ENCODE data around the gene STX1B.

DNA sequence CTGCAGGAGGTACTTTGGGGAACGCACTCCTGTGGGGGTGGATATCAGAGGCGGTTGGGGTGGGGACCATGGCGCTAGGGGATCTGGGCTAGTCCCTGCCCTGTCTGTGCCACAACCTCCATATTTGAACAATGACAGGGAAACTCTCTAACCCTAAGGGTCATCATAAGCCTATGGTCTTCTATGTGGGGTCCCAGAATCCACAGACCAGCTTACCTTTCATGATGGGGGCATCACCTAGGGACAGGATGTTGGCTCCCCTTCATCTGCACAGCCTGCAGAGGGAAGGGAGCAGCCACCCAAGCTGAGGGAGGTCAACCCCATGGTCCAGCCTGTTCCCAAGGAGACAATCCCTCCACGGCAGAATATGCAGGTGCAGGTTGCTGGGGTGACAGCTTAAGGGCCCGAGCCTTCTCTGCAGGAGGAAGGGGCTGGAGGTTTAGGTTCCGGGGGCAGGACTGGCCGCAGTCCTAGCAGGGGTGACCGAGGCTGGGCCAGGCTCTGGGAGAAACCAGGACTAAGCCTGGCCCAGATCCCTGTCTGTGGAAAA is 59.8 kb downstream of the STX1B start:
- TF ChIP-seq EP300 (IDR thresholded peaks at IDR 0.05; ENCODE audit: low read depth) (no peak), POLR2A (IDR thresholded peaks at IDR 0.05) (no peak), POLR2AphosphoS5 (IDR thresholded peaks at IDR 0.05) (no peak)
- TF ChIP-seq, protein P1, sequence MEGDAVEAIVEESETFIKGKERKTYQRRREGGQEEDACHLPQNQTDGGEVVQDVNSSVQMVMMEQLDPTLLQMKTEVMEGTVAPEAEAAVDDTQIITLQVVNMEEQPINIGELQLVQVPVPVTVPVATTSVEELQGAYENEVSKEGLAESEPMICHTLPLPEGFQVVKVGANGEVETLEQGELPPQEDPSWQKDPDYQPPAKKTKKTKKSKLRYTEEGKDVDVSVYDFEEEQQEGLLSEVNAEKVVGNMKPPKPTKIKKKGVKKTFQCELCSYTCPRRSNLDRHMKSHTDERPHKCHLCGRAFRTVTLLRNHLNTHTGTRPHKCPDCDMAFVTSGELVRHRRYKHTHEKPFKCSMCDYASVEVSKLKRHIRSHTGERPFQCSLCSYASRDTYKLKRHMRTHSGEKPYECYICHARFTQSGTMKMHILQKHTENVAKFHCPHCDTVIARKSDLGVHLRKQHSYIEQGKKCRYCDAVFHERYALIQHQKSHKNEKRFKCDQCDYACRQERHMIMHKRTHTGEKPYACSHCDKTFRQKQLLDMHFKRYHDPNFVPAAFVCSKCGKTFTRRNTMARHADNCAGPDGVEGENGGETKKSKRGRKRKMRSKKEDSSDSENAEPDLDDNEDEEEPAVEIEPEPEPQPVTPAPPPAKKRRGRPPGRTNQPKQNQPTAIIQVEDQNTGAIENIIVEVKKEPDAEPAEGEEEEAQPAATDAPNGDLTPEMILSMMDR (IDR thresholded peaks at IDR 0.05) = no peak
